ENCODE measurements around the gene GULP1.
"Not testable (repeated sequence)": the region's sequence is repeated elsewhere in the genome, so short reads cannot be mapped to it uniquely, and the experiment has no call there.

Gene GULP1

DNA sequence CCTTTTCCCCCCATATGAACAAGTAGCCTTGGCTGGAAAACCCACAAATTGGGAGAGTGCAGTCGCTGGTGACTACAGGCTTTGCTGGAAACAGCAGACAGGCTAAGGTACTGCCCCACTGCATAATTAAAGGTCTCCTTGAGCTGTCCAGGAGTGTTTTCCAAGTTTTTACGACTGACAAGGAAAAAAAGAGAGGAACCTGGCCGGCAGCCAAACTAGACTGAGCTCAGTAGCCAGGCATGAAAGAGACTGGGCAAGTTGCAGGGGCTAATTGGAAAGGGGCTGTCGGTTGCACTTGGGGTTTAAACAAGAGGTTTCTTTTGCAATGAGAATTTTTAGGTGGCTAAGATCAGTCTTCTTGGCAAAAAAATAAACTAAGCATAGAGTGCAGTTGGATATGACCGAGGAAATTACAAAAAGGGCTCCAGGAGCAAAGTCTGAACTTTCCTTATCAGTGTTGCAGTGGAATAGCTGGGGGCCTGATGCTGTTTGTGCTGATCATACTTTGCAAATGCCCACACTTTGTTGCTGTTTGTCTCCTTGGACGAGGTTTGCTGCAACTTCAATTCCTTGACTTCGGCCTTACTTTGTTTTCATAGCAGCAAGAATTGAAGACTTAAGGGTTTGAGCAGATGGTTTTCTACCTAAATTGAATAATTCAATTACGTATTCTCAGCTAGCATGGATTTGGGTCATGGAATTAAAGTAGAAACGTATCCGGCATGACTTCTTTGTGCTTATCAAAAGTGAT is 2.1 kb downstream of the GULP1 start:
- no peak for DNase-seq

DNA sequence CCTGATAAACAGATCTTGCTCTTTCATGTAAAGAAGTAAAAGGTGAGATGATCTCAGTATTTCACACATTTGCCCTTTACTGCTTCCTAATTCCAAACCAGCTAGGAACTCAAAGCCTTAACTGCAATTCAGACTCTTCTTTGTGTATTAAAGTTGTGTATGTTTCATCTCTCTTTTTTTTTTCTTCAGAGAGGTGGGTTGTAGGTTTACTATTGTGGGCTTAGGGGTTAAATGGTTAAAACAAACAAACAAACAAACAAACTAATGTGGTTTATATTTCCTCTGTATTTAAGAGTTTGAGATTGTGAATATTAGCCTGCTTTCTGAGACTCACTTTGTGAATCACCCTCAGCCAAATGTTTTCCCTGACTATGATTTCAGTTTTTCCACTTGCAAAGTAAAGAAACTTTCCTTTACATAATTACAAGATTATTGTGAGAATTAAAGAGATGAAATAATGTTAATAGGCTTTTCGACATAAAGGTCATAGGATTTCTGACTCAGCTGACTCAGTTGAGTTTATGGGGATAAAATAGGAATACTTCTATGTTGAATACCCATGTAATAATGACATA is 2.8 kb downstream of the GULP1 start:
- DNase-seq, result no peak

DNA sequence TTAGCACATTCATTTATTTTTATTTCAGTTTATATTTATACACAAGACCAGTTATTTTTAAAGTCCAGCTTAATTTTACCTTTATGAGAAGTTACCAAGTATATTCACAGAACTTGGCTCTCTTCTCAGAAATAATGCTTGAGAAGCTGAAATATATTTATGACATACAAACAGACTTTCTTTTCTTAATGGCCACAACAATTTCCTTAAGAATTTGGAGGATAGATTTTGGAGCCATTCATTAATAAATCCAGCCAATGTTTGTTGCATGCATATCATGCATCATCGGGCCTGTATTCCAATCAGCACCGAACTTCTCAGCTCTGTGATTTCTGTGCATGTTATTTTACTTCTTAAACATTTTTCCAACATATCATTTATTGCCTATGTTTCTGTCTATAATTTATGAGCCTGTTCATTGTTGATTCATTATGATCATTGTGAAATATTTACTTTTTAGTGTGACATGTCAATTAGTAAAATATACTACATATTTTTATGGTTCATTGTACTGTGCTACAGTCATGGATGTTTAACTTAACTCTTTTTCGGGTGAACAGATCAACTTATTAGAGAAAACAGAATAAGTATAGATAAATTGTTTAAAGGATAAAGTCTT is 3.5 kb downstream of the GULP1 start:
- no peak for DNase-seq

DNA sequence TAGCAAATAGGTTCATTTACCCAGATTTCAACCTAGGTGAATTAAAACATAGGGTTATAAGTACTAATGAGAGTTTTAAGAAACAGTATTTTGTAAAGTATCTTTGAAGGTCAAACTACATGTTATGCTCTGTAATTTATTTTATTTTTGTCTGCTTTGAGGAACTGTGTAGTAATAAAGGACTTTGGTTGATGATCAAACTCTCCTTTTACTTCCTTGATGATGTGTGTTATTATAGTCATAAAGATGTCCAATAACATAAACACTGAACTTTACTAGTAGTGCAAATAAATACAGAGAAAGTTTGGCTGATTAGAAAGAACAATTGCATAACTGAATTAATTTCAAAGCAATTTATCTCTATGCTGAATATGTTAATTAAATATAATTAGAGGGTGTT is 6.3 kb downstream of the GULP1 start:
- DNase-seq, result no peak

DNA sequence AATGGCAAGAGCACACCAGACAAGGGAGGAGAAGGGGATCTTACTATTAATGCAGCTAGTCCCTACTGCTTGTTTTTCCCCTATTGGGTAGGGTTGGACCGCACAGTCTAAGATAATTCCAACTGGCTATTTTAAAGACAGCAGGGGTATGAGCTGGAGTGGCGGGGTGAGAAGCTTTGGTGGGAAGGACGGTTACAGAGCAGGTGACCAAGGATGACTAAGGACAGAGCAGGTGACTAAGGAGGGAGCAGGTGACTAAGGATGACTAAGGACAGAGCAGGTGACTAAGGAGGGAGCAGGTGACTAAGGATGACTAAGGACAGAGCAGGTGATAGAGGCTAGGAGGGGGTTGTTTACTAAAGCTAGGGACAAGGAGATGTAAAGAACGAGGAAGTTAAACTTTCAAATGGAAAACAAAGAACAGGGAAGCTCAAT is 7.3 kb downstream of the GULP1 start:
- not testable (repeated sequence) for DNase-seq

DNA sequence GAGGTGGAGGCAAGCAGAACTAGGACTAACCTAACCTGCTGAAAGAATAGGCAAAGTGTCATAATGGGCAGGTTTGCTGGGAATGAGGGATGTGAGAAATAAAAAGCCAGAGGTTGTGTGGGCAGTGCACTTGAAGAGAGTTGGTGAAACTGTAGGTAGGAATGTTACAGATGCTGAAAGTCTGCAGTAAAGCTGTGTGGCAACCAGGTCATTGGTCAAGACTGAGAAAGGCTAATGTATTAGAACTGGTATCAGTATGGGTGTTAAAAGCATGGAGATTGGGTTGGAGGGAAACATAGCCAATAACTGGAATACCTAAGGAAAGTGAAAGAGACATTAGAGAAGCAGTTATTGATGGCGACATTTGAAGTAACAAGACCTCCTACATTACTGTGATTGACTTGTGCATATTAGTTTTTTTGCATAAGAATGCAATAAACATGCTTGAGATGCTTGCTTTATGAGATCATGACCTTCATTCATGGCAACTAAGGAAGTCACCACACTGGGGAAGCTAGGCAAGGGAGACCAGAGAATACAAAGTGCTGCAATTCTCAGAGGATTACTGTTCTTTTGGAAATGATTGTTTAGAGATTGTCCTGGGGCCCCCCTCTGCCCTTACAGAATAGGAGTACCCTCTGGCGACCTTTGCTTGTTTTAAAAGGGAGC is 11.8 kb downstream of the GULP1 start:
- no peak for DNase-seq

DNA sequence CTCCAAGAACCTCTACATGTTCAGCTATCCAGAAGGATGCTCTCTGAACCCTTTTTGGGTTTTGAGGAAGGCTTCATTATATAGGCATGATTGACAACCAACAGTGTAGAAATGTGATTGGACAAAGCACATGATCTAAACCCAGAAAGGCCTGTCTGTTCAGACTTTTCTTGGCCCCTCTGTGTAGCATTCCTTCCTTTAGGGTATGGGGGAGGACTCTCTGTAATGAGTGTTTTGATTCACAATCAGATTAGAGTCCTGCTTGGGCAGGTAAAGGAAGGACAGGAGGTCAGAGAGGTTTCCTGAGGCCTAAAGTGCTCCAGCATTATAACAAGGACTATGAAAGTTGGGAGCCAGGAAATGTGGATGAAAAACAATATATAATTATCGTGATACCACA is 13.6 kb downstream of the GULP1 start:
- no peak for DNase-seq

DNA sequence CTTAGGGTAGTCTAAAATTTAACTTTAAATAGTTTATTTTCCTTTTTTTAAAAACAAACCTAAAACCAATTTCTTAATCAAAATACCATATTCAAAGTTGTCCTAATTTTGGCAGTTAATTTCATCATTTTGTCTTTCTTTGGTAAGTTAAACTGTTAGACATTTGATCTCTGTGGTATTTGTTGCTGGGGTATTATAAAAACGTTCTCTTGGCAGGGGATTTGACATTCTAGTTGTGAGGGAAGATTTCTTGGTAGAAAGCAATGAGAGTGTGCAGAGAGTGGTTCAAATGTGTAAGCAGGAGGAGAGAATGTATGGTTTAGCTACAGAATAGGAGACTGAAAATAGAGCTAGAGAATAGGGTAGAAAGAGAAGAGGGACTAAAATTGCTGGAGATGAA is 14.6 kb downstream of the GULP1 start:
- DNase-seq, result no peak

DNA sequence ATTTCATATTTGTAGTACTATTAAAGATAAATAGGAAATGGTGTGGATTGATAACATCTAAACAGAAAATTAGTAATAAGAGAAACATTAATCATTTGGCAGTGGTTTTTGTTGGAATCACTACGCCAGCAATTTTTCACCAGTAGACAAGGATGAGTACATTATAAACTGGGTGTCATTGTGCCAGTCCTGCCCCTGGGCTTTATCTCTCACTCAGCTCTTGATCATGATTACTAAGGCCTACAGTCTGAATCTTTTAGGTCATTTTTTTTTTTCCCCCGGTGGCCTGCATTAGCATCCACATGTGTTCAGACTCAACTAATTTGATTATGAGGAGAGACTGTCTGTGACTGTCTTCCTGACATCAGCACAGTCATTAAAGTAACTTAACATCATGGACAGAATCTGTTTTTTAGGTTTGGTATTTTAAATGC is 16.2 kb downstream of the GULP1 start:
- no peak for DNase-seq

DNA sequence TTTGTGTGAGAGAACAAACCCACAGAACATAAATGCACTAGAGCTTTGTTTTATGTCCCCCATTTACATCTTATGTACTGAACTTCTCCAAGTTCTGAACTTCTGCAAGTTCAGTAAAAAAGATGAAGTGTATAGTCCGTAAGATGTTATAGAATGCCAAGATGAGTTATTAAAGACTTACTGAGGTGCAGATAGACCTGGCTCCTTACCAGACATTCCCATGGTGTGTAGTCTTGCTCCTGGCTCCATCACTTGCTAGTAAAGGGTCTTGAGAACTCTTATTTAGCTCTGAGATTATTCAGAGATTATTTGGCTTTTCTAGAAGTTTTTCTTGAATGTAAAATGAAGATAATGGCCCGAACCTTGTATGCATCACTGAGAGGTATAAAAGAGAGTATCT is 16.8 kb downstream of the GULP1 start:
- no peak for DNase-seq

DNA sequence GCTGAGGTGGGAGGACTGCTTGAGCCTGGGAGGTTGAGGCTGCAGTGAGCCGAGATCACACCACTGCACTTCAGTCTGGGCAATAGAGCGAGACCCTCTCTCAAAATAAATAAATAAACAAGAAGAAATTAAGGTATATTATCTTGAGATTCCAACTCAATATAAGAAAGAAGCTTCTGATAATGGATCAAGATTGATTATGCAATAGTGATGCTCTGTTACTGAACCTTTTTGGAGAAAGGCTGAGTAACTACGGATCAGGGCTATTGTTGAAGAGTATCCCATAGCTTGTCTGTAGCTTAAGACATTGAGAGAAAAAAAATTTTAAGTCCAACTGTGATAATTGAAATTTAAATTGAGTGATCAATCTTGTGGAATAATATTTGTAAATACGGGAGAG is 17.7 kb downstream of the GULP1 start:
- DNase-seq, result no peak

DNA sequence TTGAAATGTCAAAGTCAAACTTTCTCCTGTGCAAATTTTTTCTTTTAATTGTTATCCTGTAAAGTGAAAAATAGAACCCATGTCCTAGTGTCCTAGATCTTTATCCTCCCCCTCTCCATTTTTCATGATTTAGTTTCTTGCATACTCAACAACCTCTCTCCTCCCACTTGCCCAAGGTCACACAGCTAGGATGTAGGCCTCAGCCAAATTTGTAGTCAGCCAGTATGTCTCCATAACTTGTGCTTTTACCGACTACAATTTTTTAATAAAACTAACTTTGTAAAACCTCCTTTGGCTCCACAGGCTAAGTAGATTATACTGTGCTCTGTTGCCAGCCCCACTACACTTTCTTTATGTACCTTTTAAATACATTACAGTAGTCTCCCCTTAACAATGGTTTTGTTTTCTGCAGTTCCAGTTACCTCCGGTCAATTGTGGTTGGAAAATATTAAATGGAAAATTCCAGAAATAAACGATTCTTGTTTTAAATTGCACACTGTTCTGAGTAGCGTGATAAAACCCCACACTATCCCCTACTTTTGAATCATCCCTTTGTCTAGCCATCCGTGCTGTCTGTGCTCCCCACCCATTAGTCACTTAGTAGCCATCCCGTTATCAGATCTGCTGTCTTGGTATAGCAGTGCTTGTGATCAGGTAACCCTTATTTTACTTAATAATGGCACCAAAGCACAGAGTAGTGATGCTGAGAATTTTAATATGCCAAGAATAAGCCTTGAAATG is 22.8 kb downstream of the GULP1 start:
- no peak for DNase-seq

DNA sequence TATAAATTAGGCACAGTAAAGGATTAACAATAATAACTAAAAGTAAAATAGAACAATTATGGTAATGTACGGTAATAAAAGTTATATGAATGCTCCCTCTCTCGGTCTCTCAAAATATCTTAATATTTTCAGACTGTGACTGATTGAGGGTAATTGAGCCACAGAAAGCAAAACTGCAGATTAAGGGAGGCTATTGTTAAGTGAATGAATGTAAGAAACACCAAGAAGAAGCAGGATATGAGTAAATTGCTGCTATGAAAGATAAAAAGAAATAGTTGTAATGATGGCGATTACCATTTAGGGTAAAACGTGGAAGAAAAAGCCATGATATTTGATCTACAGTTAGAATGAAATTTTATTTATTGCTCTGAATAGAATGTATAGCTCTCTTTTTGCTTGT is 24.1 kb downstream of the GULP1 start:
- DNase-seq, result no peak

DNA sequence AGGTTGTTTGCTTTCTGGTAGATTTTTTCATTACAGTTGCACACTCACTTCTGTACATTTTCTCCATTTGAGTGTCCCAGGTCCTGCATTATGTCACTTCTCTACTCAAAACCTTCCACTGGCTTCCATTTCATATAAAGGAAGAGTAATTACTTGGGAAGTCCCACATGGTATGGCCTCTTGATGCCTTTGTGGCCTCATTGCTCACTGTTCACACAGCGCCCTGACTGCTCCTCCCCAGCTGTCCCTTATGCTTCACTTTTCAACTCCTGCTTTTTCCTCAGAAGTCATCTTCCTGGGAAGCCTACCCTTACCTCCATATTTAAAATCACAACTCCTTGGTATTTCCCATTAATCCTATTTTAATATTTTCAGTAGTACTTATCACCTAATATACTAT is 24.7 kb downstream of the GULP1 start:
- no peak for DNase-seq

DNA sequence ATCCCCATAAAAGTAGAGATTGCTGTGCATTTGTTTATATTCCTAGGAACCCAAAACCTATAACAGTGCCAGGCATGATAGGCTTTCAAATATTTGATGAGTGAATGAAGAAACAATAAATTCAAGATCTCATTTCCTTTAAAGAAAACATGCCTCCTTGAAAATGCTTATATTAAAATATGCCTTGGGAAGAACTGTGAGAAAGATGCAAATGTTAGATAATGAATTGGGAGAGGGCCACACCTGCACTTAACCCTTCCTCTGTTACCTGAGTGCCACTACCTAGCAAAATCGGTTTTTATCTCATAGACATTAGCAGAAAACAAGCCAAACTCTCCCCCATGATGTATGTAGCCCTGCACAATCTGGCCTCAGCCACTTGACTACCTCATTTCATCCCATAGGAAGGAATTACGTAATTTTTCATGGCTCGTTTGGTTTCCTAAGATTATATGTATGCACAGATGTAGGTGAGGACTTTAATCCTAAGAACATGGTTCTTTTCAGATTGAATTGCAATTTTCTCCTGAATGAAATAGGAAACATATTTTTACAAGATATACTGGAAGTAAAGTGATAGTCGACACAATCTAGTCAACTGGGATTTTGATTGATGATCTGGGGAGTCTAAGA is 25.2 kb downstream of the GULP1 start:
- DNase-seq, result no peak

DNA sequence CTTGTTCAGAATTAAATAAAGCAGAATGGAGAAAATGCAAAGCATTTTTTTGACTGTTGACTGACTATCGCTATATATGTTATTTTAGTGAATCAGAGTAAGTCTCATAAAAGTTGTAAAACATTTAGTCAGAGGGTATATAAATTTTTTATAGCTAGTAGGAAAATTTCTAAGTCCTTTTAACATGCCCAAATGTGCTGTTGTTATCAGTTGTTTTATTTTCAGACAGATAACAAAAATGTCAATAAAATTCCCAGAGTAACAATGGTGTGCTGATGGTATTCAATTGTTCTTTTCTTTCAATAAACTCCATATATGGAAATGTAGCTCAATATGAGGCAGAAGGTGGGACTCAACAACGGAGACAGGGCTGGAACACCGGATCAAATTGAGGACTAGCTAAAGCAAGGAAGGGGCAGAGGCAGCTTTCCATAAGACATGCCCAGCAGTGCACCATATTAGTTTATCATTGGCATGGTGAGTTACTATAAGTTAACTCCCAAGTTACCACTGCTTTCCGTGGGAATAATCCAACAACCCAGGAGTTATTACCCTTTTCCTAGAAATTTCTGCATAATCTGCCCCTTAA is 26.6 kb downstream of the GULP1 start:
- no peak for DNase-seq

DNA sequence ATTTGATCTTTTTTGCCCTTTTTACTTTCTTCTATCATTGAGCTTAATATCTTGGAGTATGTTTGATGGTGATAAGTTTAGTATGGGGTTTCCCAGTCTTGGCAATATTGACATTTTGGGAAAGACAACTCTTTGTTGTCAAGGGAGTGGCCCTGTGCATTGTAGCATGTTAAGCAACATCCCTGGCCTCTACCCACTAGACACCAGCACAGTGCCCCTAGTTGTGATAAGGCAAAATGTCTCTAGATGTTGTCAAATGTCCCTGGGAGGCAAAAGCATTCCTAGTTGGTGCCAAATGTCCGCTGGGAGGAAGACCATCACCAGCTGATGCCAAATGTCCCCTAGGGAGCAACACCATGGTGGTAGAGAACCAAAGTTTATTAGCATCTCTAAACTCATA is 28.2 kb downstream of the GULP1 start:
- DNase-seq, result no peak

DNA sequence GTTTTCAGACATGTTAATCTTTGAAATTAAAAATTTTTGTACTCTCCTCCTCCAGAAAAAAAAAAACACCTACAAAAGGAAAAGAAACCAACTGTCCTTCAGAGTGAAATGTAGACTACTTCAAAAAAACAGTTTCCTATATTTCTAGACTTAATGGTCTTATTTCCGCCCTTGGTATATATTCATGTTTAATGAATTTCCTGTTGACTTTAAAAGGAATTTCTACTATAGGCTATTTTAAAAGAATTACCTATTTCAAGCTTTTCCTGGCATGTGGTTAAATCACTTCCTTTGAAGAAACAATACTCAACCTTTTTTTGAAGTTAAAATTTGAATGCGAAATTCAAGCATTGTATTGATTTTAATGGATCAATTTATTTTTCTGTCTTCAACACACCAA is 29.2 kb downstream of the GULP1 start:
- DNase-seq, result no peak

DNA sequence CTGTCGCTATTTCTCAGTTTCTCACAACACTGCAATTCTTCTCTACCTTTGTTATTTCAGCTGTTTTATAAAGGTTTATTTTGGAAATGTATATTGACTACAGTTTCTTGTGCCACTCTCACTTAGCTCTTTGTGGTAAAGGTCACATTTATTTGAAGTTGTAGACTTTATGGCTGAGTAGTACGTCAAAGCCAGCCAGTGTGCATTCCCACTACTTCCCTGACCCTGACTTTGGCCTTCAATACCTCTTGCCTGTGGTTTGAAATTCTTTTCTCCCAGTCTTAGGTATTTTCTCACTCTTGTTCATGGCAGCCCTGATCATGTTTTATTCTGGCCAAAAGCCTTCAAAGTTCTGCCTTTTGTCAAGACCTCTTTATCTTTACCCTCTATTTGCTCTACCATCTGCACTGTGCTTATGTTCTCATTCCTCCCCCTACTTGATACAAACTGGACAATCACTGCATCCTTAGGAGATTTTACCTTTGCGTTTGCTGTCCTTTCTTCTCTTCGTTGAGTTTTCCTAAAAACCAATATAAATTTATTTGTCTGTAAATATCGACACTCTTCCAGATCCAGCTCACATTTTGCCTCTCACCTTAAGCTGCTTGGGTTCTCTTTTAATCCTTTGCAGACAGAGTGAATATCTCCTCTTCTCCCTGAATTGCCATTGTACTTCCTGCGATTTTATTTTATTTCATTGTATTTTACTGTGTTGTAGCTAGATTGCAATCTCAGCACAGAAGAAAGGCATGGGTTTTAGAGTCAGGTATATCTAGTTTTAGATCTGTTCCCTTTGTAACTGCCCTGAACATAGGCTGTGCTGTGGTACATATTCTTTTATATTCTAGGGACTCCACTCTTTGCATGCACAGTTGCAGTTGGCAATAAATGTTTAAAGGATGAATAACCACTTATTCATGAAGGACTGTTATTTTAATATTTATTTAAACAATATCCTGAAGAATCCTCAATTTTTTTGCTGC is 31.2 kb downstream of the GULP1 start:
- no peak for DNase-seq

DNA sequence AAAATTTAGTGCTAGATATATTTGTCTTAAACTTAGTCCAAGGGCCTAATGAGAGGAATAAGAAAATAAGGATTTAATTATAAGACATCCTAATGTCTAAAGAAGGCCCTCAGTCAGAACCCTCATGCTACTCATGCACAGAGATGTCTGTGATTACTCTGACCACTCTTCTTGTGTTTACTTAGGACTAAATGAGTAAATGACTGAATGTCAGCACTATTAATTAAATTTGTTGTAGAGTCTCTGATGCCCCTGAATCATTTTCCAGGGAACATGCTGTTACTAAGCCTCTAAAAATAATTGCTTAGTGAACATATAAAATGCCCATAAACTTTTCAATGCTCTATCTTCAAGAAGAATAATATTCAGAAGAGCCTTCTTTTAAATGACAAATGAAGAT is 32.4 kb downstream of the GULP1 start:
- DNase-seq, result no peak

DNA sequence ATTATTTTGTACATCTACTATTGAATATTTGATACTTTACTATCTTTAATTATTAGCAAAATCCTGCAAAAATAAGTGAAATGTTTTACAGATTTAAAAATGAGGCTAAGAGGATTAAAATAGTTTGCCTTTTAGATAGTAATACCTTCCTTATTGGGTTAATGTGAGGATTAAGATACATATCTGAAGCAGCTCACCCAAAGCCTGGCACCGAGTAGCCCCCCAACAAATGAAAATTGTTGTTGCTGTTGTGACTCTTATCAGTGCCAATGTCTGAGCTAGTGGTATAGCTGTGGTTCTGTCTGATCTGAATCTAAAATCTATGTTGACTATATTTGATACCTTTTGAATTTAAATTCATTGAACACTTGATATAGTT is 34.6 kb downstream of the GULP1 start:
- DNase-seq, result no peak
